Liver (tissue), 2 donors: ENCODE results near the gene ANKRD45.

Experiments used
- FOXA1 ChIP-seq: IDR thresholded peaks from 2 replicates; pipeline ENCODE4 v1.6.1; 2016; ENCODE audit warnings: antibody characterized with exemption
- SP1 ChIP-seq: IDR thresholded peaks from 2 replicates; pipeline ENCODE4 v1.6.1; 2018; ENCODE audit warnings: antibody characterized with exemption, mild to moderate bottlenecking
- donor health status: healthy.

DNA sequence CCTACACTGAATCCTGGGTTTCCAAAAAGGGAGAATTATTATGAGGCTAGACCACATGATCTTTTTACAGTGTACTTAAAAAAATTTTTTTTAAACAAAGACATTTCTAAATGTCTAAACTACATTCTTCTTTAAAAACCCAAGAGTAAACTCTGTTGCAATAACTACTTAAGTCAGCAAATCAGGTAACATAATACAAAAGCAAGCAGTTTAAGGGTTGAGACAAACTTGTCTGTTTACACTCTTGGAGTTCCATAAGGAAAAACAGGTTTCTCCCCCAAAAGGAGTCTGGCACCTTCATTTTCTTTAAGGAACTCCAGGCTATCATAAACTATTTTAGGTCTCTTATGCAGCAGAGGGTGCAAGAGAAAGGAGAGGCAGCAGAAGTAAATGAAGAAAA is 12.5 kb upstream of the ANKRD45 start:
- TF ChIP-seq SP1: no peak
- no peak for TF ChIP-seq FOXA1
